PC-3 (cell line): ENCODE results near the gene PRDM15. TPM values are rescaled to one million over a fixed set of nuclear protein-coding genes. Genes with fewer than 3 reads are reported as not detected.

ENCODE experiments used
- ATAC-seq: fragments of 200-7000 bp; cut with Tn5 transposase; 2 replicates; pipeline ENCODE4 v1.9.1; 2020; ENCODE audit warnings: mild to moderate bottlenecking, moderate library complexity
- BruUV-seq: library from RNA; stranded (reverse); fragments of 400-500 nt; replicated peaks from 2 replicates; lab custom pipeline; 2021; lab: Mats Ljungman, UMichigan
- CTCF ChIA-PET: fragments of 300-600 bp; sonication (Branson Sonifier 250); formaldehyde crosslinking; loops from one replicate; lab custom pipeline; 2022; ENCODE audit warnings: antibody characterized with exemption; lab: Charles Lee
- POLR2A ChIA-PET: fragments of 300-600 bp; sonication (Branson Sonifier 250); formaldehyde crosslinking; loops from one replicate; lab custom pipeline; 2022; ENCODE audit warnings: antibody characterized with exemption; ENCODE audit not compliant: unreplicated experiment; lab: Charles Lee
- DNase-seq: peaks from one replicate; pipeline ENCODE4 v3.0.0-alpha.2; 2015
- H2AFZ ChIP-seq: fragments of 300-600 bp; sonication (generic); 2 replicates; pipeline ENCODE4 v1.6.0; 2016; ENCODE audit warnings: antibody characterized with exemption, low read length
- H3F3A ChIP-seq: fragments of 300-600 bp; sonication (generic); one replicate; pipeline ENCODE4 v1.6.0; 2017; ENCODE audit warnings: antibody characterized with exemption, low read length, control low read depth, mild to moderate bottlenecking; ENCODE audit not compliant: unreplicated experiment
- H3K27ac ChIP-seq: fragments of 300-600 bp; sonication (generic); 2 replicates; pipeline ENCODE4 v1.5.1; 2016; ENCODE audit warnings: mild to moderate bottlenecking, low read length
- H3K27me3 ChIP-seq: fragments of 300-600 bp; sonication (generic); 2 replicates; pipeline ENCODE4 v1.6.1; 2016; ENCODE audit warnings: low read length, mixed read lengths
- H3K36me3 ChIP-seq: fragments of 300-600 bp; sonication (generic); 2 replicates; pipeline ENCODE4 v1.6.1; 2016; ENCODE audit warnings: low read depth, mixed run types, low read length, mixed read lengths
- H3K4me1 ChIP-seq: fragments of 300-600 bp; sonication (generic); 2 replicates; pipeline ENCODE4 v1.5.1; 2016; ENCODE audit warnings: low read length; ENCODE audit not compliant: insufficient read depth
- H3K4me2 ChIP-seq: fragments of 300-600 bp; sonication (generic); 2 replicates; pipeline ENCODE4 v1.6.0; 2016; ENCODE audit warnings: low read length
- H3K4me3 ChIP-seq: fragments of 300-600 bp; sonication (generic); 2 replicates; pipeline ENCODE4 v1.5.1; 2016; ENCODE audit warnings: mild to moderate bottlenecking, low read length, mixed read lengths
- H3K79me2 ChIP-seq: fragments of 300-600 bp; sonication (generic); 2 replicates; pipeline ENCODE4 v1.6.1; 2017; ENCODE audit warnings: low read length, mixed read lengths
- H3K9ac ChIP-seq: fragments of 300-600 bp; sonication (generic); 2 replicates; pipeline ENCODE4 v1.6.0; 2016; ENCODE audit warnings: mild to moderate bottlenecking, low read length
- H3K9me2 ChIP-seq: fragments of 300-600 bp; sonication (generic); replicated peaks from 2 replicates; pipeline ENCODE4 v1.6.1; 2016; ENCODE audit warnings: mixed run types, low read length, mixed read lengths
- H3K9me3 ChIP-seq: fragments of 300-600 bp; sonication (generic); 2 replicates; pipeline ENCODE4 v1.6.1; 2016; ENCODE audit warnings: low read length, mixed read lengths
- H4K20me1 ChIP-seq: fragments of 300-600 bp; sonication (generic); 2 replicates; pipeline ENCODE4 v1.6.1; 2016; ENCODE audit warnings: low read length, mixed read lengths
- EZH2 ChIP-seq: fragments of 300-600 bp; sonication (generic); IDR thresholded peaks from one replicate; pipeline ENCODE4 v1.6.1; 2017; ENCODE audit warnings: antibody characterized with exemption, mild to moderate bottlenecking, low read length; ENCODE audit not compliant: unreplicated experiment
- EZH2phosphoT487 ChIP-seq: fragments of 300-600 bp; sonication (generic); IDR thresholded peaks from 2 replicates; pipeline ENCODE4 v1.6.1; 2018; ENCODE audit warnings: mild to moderate bottlenecking, antibody characterized with exemption, low read length, borderline replicate concordance
- intact Hi-C: fragments of 100-400 bp; cut with micrococcal nuclease; formaldehyde crosslinking; loops from 2 replicates; pipeline ENCODE4 v1.9.0; 2023
- total RNA-seq: library from RNA; depleted of rRNA; stranded (reverse); fragments of >200 nt; gene quantifications from 2 replicates; pipeline ENCODE4 v1.2.3, GENCODE V29; 2014
- TF ChIP-seq, protein P1 (sequence below): fragments of 300-600 bp; sonication (generic); conservative IDR thresholded peaks from 2 replicates; pipeline ENCODE4 v1.5.1; 2017; ENCODE audit warnings: antibody characterized with exemption, low read depth, mild to moderate bottlenecking, low read length

Gene PRDM15
- total RNA-seq, 1 experiment from 2014 or later: 13.4 TPM

- Histone ChIP-seq H3K27me3 (no peaks in the 10 kb centered on the region), H4K20me1 (peaks cover 92% of the 10 kb centered on the region), H3K4me3 (no peak overlapping the region), H3F3A (peaks cover 20% of the 10 kb centered on the region), H3K9ac (no peak overlapping the region), H3K4me2 (no peak overlapping the region), H3K79me2 (peaks cover 98% of the 10 kb centered on the region), H3K4me1 (peaks cover 90% of the 10 kb centered on the region), H3K9me3 (no peaks in the 10 kb centered on the region), H3K36me3 (peaks cover 89% of the 10 kb centered on the region), H3K9me2 (no peaks in the 10 kb centered on the region), H2AFZ (no peak overlapping the region), H3K27ac (no peak overlapping the region)
- CTCF ChIA-PET: no interaction called here
- POLR2A ChIA-PET: interaction anchor here (0.6 kb wide), 1 partner anchor 144 kb away, joined by 4 read pairs; no protein-coding TSS in a partner anchor
- no peak for DNase-seq
- no peak for ATAC-seq
- no peak for TF ChIP-seq EZH2
- TF ChIP-seq, protein P1, sequence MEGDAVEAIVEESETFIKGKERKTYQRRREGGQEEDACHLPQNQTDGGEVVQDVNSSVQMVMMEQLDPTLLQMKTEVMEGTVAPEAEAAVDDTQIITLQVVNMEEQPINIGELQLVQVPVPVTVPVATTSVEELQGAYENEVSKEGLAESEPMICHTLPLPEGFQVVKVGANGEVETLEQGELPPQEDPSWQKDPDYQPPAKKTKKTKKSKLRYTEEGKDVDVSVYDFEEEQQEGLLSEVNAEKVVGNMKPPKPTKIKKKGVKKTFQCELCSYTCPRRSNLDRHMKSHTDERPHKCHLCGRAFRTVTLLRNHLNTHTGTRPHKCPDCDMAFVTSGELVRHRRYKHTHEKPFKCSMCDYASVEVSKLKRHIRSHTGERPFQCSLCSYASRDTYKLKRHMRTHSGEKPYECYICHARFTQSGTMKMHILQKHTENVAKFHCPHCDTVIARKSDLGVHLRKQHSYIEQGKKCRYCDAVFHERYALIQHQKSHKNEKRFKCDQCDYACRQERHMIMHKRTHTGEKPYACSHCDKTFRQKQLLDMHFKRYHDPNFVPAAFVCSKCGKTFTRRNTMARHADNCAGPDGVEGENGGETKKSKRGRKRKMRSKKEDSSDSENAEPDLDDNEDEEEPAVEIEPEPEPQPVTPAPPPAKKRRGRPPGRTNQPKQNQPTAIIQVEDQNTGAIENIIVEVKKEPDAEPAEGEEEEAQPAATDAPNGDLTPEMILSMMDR: no peak
- TF ChIP-seq EZH2phosphoT487: no peak
- no TSS peak for BruUV-seq
- intact Hi-C loops: no loop called here
Measured at GRCh38 chr21:41755258-41755933, 123.7 kb downstream of the PRDM15 start.

GRCh38 chr21:41754479-41754891 is 124.7 kb downstream of the PRDM15 start:
- H3K4me2 ChIP-seq: no peak overlapping the region
- peaks cover 83% of the 10 kb centered on the region for H3K4me1 ChIP-seq
- TF ChIP-seq, protein P1: no peak
- TF ChIP-seq EZH2phosphoT487 (no peak), EZH2 (no peak)
- H3K27ac ChIP-seq: no peak overlapping the region
- intact Hi-C loops: no loop called here
- H3K4me3 ChIP-seq: no peak overlapping the region
- ChIA-PET CTCF (no interaction called here), POLR2A (no interaction called here)
- H3K9ac ChIP-seq: no peak overlapping the region
- H3K36me3 ChIP-seq: peaks cover 89% of the 10 kb centered on the region
- no TSS peak for BruUV-seq
- peaks cover 98% of the 10 kb centered on the region for H3K79me2 ChIP-seq
- H3K27me3 ChIP-seq: no peaks in the 10 kb centered on the region
- H4K20me1 ChIP-seq: peaks cover 92% of the 10 kb centered on the region
- peaks cover 12% of the 10 kb centered on the region for H3F3A ChIP-seq
- ATAC-seq (no peak), DNase-seq (no peak)
- H3K9me2 ChIP-seq: no peaks in the 10 kb centered on the region
- H3K9me3 ChIP-seq: no peaks in the 10 kb centered on the region
- no peak overlapping the region for H2AFZ ChIP-seq
